ENCODE results near the gene CDH23.

DNA sequence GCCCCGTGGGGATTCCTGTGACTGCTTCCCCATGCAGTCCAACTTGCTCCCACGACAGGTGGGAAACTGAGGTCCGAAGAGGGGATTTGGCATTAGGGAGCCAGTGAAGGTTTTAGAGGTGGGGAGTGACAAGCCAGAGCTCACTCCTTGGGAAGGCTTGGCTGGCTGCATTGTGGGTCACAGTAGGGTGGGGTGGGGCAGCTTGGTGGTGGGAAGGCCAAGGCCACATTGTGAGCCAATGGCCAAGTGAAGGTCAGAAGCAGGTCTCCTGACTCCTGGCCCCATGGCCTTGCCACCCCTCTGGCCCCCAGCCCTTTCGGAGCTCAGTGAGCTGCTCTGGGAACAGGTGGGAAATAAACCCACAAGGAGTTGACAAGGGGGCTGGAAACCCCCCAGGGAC is 320.3 kb downstream of the CDH23 start:
- TF ChIP-seq, protein P1, sequence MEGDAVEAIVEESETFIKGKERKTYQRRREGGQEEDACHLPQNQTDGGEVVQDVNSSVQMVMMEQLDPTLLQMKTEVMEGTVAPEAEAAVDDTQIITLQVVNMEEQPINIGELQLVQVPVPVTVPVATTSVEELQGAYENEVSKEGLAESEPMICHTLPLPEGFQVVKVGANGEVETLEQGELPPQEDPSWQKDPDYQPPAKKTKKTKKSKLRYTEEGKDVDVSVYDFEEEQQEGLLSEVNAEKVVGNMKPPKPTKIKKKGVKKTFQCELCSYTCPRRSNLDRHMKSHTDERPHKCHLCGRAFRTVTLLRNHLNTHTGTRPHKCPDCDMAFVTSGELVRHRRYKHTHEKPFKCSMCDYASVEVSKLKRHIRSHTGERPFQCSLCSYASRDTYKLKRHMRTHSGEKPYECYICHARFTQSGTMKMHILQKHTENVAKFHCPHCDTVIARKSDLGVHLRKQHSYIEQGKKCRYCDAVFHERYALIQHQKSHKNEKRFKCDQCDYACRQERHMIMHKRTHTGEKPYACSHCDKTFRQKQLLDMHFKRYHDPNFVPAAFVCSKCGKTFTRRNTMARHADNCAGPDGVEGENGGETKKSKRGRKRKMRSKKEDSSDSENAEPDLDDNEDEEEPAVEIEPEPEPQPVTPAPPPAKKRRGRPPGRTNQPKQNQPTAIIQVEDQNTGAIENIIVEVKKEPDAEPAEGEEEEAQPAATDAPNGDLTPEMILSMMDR (IDR thresholded peaks at IDR 0.05) = no peak
- no peak for TF ChIP-seq POLR2A (IDR thresholded peaks at IDR 0.05)

All from adrenal gland (tissue), 5 donors.